ENCODE data around the gene PSME4.

PSME4 gene

DNA sequence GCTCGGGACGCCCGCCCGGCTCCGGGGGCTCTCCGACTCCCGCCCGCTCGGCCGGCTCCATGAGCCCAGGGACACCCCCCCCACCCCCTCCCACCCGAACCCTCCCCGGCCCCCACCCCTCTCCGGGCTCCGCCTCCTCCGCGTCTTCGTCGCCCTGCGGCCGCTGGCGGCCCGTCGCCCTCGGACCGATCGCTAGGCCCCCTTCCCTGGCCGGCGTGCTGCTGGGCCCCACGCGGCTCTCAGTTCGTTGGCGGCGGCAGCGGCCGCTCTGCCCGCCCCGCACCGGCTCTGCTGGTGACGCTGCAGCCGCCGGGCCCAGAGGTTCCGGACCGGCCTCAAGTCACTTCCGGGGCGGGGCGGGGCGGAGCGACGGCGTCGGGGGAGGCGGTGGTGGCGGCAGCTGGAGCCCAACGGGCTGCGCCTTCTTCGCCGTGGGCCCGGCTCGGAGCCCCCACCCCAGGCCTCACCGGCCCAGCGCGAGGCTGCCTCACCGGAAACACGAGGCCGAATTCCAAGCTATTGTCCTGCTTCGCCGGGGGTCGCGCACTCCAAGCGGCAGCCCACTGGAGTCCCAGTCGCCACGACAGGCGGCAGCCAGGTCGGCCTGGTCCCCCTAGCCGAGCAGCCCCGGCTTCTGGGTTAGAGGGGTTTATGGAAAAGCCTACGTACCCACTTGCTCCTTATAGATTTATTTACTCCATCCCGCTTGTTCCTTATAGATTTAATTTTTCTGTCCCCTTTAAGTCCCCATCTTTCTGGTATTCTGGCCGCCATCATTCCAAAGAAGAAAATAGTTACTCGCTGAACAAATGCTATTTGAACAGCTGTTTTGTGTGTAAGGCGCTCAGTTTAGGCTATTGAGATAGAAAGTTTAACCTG is at the start of gene PSME4:
Gene PSME4, minus strand, starts transcription at position 270 of the 879 bp plus-strand sequence. Its CDS starts 209 bp downstream, at position 61.
- DNase-seq = peak; percentile 36

- DNase-seq = no peak
Observed at GRCh38 chr2:54015798-54016699, 45.3 kb upstream of the PSME4 start.

DNA sequence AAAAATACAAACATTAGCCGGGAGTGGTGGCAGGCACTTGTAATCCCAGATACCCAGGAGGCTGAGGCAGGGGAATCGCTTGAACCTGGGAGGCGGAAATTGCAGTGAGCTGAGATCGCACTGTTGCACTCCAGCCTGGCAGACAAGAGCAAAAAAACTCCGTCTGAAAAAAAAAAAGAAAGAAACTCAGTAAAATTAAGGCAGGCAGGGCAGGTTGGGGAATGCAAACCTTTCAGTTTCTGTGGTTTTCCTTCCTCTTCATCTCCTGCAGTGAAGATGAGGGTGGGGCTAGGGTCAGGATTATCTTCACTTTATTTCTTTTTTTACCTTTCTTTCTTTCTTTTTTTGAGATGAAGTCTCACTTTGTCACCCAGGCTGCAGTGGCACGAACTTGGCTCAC is 43.2 kb upstream of the PSME4 start:
- no peak for DNase-seq

- DNase-seq = no peak
Observed at GRCh38 chr2:54012538-54013141, 41.8 kb upstream of the PSME4 start.

DNA sequence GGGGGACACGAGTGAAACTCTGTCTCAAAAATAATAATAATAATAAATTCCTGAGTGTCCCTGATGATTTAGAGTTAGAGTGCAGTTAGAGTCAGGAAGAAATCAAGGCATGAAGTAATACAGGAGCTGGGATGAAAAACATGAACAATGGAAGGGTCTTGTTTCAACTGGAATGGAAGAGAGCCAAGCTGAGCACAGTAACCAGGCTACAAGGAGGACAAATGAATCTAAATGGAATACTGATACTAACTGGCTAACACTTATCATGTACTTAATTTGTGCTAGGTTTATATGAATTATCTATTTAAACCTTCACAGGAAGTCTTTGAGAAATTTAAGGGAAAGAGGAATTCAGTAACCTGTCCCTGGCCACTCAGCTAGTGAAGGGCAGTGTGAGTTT is 38.8 kb upstream of the PSME4 start:
- DNase-seq = no peak

DNA sequence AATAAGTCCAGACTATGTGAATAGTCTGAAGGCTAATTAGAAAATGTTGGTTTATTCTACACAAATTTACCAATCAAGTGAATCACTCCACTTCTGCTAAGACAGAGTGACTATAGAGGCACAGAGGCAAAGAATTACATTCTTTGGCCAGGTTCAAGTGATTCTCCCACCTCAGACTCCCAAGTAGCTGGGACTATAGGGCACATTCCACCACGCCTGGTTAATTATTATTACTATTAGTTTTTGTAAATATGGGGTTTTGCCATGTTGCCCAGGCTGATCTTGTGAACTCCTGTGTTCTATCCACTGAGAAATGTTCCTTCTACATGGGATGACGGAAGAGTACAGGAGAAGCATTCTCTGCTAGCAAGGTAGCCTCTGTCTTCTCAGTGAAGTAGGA is 37.6 kb upstream of the PSME4 start:
- no peak for DNase-seq

DNA sequence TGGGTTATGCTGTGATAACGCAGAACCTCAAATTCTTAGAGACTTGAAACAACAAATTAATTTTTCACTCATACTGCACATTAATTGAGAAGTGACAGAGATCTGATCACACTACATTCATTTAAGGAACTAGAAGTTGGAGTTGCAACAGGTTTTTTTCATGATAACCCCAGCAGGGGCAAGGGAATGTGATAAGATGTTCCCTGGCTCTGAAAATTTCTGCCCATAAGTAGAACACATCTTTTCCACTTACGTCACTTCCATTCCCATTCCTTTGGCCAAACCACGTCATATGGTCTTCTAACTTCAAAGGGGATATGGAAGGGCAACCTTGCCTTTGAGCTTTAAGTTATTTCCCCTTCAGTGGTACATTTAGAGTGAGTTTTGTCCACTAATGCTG is 29.7 kb upstream of the PSME4 start:
- DNase-seq = no peak

DNA sequence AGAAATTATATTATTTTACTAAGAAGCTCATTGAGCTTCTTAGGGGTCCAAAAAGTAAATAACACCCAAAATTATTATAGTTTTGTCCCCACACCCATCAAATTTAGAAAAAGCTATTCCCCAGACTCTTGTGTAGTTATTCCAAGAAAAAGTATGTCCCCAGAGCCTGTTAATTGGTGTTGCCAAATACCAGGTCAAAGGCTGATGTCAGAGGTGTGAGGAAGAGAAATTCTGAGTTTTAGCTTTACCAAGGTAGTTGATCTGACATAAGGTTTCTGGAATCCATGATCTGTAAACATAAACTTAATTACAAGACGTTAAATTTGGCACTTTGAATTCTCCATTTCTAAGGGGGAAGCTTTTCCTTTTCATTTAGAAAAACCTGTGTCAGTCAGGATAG is 29.3 kb upstream of the PSME4 start:
- no peak for DNase-seq

DNA sequence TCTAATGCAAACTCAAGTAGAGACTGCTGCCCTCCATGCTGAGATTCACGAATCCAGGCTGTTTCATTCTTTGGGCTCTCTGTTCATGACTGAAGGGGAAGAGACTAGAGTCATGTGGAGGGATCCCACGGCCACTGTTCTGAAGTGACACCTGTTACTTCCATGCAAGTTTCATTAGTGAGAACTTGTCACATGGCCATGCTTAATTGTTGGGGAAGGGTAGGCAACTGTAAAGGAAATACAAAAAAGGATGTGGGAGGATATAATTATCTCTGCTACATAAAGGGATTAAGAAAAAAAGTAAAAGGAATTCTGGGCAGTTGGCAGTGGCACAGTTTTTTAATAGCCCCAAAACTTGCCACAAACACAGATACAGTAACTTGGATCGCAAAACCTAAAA is 28.0 kb upstream of the PSME4 start:
- no peak for DNase-seq

DNA sequence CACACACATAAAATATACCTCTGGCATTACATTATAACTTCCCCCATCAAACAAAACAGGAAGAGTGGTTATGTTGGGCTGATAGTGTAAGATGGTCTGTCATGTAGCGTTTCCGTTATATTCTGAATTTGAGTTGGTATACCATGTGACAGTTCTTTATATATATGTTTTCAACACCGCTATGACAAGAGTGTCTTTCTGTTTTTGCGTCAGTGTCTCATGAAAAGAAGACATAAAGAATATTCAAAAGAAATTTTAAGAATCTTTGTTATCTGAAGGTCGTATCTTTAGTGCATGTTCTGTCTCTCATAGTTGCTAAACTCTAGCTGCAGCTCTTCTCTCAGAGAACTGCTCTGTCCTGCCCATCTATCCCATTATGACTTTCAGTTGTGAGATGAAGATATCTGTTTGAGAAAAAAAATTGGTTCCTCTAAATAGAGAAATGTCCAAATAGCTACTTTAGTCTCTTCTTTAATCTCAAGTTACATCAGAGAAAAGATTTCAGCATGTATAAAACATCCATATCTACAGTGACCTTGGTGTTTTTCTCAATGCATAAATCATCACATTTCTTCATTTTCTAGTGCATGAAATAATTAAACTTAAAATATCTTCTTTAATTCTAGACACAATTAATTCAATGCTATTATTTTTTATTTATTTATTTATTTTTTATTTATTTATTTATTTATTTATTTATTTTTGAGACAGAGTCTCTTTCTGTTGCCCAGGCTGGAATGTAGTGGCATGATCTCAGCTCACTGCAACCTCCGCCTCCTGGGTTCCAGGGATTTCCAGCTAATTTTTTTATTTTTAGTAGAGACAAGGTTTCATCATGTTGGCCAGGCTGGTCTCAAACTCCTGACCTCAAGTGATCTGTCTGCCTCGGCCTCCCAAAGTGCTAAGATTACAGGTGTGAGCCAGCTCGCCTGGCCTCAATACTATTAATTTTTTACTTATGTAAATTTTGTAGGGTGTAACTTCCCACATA is 24.3 kb upstream of the PSME4 start:
- no peak for DNase-seq

DNA sequence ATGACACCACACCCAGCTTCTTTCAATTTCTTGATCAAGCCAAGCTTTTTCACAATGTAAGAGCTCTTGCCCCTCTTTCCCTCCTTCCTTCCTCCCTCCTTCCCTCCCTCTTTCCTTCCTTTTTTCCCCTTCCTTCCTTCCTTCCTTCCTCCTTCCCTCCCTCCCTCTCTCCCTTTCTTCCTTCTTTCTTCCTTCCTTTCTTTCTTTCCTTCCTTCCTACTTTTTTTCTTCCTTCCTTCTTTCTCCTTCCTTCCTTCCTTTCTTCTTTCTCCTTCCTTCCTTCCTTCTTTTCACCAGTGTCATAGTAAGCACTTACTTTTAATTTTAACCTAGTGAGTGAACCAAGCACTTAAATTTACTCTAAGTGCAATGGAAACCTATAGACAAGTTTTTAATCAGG is 21.2 kb upstream of the PSME4 start:
- no peak for DNase-seq

GRCh38 chr2:53989210-53989862 is 18.5 kb upstream of the PSME4 start:
- DNase-seq = no peak

DNA sequence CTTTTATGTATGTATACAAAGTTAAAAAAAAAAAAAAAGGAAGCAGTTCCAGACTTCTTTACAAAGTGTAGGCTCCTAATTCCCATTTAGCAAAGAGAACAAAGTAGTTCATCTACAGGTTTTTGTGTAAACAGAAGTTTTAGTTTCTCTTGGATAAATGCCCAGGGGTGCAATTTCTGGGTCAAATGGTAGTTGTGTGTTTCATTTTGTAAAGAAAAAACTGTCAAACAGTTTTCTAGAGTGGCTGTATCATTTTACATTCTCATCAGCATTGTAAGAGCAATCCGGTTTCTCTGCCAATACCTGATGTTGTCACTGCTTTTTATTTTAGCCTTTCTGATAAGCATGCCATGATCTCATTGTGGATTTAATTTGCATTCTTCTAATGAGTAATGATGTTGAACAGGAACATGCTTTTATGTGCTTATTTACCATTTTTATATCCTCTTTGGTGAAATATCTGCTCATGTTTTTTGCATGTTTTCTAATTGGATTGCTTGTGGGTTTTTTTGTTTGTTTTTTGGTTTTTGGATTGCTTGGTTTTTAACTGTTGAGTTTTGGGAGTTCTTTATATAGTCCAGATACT is 16.6 kb upstream of the PSME4 start:
- peak; percentile 87 for DNase-seq

DNA sequence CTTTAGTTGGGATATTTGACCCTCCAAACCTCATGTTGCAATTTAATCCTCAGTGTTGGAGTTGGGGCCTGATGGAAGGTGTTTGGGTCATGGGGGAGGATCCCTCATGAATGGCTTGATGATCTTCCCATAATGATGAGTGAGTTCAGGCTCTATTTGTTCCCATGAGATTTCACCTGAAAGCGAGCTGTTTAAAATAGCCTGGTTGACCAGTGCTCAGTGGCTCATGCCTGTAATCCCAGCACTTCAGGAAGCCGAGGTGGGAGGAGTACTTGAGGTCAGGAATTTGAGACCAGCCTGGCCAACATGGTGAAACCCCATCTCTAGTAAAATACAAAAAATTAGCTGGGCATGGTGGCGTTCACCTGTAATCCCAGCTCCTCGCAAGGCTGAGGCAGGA is 14.9 kb upstream of the PSME4 start:
- no peak for DNase-seq

DNA sequence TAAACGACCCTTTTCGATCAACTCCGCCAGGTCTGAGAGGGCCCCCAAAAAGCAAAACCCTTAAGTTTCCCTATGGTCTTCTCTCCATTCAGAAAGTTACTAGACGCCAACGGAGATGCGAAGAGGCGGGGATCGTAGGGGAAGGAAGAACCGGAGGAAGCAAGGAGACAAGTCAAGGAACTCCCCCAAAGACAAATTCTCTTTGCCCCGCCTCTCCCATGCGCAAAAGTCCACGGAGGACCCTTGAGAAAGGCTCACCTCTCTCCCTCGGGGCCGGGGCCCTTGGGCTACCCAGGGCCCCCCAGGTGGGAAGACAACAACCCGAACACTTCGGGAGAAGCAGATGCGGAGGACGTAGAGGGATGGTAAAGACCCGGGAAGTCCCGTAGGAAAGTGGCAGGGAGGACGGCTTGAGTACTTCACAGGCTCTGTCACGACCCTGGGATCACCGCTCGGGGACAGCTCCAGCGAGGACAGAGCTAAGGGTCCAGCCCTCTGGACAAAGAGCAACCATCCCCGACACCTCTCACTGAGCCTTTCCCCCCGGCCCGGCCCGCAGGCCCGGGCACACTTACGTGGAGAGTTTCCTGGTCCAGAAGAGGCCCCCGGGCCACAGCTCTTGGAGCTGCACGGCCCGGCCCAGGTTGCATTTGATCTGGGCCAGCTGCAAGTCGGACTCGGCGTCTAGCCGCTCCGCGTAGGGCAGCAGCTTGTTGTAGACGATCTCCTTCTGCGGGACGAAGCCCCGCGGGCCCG is 647 bp downstream of the PSME4 start:
- DNase-seq = no peak

DNA sequence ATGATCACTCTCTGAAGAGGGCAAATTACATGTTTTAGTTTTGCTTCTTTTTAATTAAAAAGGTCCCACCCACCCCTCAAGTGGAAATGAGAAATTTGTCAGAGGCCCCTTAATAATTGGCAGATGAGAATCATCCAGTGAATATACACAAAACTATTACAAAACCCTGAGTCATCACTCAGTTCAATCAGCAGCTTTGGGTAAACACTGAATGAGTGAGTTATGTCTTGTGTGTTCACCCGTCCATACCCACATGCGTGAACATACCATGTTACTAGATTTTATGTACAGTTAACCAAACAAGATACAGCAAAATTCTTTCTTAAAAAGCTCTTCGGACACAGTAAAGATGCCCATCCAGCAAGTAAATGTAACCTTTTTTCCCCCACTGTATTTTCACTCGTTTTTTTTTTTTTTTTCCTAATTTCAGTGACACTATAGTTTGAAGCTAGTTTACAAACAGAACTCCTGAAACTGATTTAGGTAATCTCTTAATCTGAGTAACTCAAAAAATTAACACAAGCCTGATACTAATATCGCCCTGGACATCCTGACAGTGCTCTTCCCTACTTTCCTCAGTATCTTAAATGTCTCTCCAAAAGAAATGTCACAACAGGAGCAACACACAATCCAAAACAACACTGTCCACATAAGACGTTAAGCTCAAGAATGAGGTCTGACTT is 1.4 kb downstream of the PSME4 start:
- peak; percentile 30 for DNase-seq

- no peak for DNase-seq
Observed at GRCh38 chr2:53964987-53965687, 5.7 kb downstream of the PSME4 start.

- no peak for DNase-seq
Observed at GRCh38 chr2:53964257-53964952, 6.4 kb downstream of the PSME4 start.

All from NCI-H748 treated with DMSO at 0.1 percent for 48 hours (cell line).